Testis (tissue), 2 donors: Measurements from ENCODE around the gene ZNRF3.

Experiments used
- POLR2A ChIP-seq: fragments of 450-650 bp; IDR thresholded peaks from one replicate; pipeline ENCODE4 v1.6.1; 2017; ENCODE audit warnings: antibody characterized with exemption, mild to moderate bottlenecking, moderate library complexity
- TF ChIP-seq, protein P1 (sequence below), 3 experiments: fragments of 450-650 bp in 2 of 3; fragments of 200-600 bp in 1 of 3; sonication (generic) in 1 of 3; IDR thresholded peaks; one replicate each; pipeline ENCODE4 v1.5.1; 2016 to 2019; ENCODE audit warnings: antibody characterized with exemption in 3 of 3, mild to moderate bottlenecking in 2 of 3, moderate library complexity in 1 of 3

DNA sequence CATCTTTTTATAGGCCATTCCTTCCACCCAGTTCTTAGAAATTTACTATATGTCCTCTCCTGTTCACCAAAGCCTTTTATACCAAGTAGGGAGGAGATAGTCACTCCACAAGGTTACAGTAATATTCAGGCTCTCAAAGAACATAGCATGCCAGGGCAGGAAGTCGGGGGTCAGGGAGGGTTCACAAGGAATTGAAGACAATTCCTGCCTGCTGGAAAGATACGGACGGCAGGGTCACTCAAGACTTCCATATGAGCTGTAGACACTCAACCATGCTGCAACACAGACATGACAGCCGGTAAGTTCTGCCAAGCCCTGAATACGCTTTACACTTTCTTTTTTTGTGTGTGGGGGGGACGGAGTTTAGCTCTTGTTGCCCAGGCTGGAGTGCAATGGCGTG, 177.6 kb downstream of the ZNRF3 start:
- no peak for TF ChIP-seq POLR2A
- TF ChIP-seq, protein P1, sequence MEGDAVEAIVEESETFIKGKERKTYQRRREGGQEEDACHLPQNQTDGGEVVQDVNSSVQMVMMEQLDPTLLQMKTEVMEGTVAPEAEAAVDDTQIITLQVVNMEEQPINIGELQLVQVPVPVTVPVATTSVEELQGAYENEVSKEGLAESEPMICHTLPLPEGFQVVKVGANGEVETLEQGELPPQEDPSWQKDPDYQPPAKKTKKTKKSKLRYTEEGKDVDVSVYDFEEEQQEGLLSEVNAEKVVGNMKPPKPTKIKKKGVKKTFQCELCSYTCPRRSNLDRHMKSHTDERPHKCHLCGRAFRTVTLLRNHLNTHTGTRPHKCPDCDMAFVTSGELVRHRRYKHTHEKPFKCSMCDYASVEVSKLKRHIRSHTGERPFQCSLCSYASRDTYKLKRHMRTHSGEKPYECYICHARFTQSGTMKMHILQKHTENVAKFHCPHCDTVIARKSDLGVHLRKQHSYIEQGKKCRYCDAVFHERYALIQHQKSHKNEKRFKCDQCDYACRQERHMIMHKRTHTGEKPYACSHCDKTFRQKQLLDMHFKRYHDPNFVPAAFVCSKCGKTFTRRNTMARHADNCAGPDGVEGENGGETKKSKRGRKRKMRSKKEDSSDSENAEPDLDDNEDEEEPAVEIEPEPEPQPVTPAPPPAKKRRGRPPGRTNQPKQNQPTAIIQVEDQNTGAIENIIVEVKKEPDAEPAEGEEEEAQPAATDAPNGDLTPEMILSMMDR (IDR thresholded peaks at IDR 0.05): no peak
